ELR (cell line): ENCODE results near the gene TIMM23.
"Not testable (repeated sequence)": the region's sequence is repeated elsewhere in the genome, so short reads cannot be mapped to it uniquely, and the experiment has no call there.

Source experiments
- DNase-seq: peaks from one replicate; pipeline ENCODE4 v3.0.0-alpha.2; 2015; ENCODE audit warnings: low read depth

The TIMM23 gene

GRCh38 chr10:46024948-46025347 is 52.7 kb downstream of the TIMM23 start:
- no peak for DNase-seq

- no peak for DNase-seq
Observed at GRCh38 chr10:46025406-46025805, 53.1 kb downstream of the TIMM23 start.

DNA sequence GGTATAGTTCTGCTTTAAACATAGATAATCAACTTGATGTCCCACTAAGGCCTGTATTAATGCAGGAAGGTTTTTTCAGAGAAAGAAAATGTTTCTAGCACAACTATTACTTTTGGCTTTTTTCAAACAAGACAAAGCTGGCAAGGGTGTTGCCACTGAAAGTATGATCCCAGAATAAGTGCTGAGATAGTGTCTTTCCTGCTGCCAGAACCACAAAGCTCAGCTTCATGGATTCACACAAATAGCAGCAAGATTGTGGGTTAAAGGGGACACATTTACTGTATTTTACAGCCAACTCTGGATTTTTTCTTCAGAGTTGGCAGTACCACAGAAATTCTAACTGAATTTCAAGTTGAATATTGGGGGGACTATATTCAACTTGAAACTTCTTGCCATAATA is 53.8 kb downstream of the TIMM23 start:
- no peak for DNase-seq

DNA sequence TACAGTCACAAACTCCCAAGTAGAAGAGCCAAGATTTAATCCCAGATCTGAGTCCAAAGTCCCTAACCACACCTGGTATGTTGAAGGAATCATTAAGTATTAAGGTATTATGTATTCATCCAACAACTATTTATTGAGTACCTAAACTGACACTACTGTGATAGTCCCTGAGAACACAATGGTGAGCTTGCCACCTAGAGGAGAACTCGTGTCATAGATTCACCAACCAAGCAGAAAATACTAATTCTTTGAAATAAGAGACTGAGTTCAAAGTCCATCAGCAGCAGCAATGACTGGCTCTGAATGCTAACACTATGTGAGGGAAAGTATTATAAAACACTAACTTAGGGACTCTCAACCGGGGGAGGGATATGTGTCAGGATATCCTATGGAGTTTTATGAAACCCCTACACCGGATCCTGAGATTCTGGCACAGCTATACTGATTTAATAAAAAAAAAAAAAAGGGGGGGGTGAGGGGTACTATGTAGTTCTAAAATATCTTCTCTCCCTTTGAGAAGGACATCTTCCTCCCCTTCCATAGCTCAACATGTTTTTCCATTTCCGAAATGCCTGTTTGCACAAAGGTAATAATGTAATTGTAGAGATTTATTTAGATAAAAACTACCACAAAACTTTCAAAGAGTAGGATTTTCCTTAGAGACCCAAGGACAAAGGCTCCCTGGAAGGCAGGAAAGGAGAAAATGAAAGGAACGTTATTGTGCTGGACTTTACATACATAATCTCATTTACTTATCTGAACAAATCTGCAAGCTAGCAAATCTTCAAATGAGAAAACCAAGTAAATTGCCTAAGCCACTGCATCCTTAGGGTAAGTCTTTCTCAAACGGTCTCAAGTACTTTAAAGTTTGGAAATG is 56.5 kb downstream of the TIMM23 start:
- peak; percentile 82 for DNase-seq

- DNase-seq, result peak; percentile 31
Observed at GRCh38 chr10:46029461-46030030, 57.3 kb downstream of the TIMM23 start.

DNA sequence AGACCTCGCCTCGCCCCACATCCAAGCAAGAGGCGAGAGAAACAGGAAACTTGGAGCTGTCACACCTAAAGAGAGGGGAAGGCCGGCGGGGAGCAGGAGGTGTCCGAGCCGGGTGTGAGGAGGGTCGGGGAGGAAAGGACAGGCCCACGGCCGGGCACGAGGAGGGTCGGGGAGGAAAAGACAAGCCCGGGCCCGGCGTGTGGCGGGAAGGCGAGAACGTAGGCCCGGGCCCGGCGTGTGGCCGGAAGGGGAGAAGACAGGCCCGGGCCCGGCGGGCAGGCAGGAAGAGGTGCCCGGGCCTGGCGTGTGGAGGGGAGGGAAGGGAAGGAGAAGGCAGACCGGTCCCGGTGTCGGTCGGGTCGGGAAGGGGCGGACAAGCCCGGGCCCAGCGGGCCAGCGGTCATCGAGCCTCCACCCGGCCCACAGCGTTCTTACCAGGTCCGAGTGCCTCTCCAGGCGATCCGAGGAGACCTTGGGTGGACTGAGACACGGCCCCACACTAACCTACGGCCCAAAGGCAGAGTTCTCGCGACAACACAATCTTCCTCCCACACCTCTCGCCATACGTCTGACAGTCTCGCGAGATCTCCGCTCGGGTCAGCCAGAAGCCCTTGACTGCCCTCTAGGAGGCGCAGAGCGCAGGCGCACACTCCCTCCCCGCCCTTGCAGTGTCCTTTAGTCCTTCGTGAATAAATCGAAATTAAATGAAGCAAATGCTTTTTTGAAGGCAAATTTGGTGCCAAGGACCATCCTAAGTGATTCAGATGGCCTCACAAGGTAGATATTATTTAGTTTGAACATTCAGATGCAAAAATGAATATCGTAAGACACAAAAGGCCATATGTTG is 58.0 kb downstream of the TIMM23 start, which contains the start of gene NCOA4:
Gene NCOA4 (minus strand): TSS at position 533 of the 847 bp plus-strand sequence. CDS start 13,943 bp downstream, outside the sequence.
- DNase-seq, result peak; percentile 99

- no peak for DNase-seq
Observed at GRCh38 chr10:46031648-46032532, 59.6 kb downstream of the TIMM23 start.

DNA sequence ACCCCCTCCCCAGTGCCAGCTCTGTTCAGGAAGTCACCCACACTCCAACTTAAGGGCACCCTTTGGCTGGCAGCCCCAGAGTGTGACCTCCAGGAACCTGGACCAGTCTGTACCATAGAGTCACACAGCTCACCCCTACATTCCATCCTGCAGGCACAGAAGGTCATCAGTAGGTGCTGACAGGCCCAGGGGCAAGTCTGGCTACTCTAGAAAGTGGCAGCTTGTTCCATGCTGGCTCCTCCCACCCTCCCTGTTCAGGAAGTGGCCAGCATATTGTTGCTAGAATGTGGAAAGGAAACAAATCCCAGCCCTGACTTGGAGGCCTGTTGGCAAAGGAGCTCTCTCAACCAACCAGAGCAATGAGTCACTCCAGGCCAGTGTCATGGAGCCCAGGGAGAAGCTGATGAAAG is 61.3 kb downstream of the TIMM23 start:
- peak; percentile 87 for DNase-seq

DNA sequence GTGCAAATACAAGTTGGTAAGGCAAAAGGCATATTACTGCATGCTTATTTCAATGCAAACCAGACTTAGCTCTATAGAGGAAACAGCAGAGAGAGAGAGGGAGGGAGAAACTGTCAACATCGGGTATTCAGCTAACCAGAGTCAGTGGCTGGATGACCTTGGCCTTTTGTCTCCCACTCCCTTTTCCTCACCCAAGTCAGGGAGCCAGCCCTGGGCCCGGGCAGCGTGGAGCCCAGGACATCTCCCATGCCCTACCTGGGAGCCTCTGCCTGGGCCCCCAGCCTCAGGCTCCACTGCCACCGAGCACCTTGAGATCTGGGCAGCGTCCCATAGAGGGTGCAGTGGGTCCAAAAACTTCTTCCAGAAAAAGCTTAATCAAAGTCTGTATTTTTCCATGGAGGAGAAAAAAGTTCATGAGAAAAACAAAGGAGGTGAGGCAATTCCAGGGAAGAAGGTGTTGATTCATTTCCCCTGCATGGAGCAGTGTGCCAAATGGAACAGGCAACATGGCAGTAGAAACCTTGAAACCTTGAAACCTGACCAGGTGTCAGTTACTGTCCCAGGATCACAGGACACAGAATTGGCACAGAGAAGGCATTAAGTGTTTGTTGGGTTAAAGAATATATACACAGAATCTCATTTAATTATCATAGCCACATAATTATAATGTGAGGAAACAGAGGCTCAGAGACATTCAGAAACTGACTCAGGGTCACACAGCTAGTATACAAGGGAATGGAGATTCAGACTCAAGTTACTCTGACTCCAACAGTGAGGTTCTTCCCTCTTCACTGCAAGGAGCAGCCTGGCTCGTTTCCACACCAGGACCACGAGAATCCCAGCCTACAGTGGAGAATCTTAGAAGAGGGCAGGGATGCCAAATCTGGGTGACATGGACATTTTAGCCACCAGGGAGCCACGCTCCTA is 63.9 kb downstream of the TIMM23 start:
- DNase-seq, result peak; percentile 15

- DNase-seq, result no peak
Observed at GRCh38 chr10:46037107-46037825, 65.0 kb downstream of the TIMM23 start.

DNA sequence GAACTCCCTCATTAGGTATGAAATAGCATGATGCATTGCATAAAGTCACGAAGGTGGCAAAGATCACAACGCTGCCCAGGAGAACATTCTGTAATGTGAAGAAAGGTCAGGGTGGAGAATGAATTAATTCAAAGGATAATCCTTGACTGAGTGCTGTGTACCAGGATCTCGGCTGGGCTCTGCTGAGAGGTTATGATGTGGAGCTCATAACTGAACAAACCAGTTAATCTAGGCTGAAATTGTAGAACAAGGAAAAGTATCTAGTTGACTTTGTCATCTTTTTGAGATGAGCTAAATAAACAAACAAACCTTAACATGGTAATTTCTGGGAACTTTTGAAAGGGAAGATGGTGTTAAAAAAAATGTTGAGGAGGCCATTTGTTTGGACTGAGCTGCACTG is 67.7 kb downstream of the TIMM23 start:
- DNase-seq, result no peak

- no peak for DNase-seq
Observed at GRCh38 chr10:46042527-46042926, 70.2 kb downstream of the TIMM23 start.

DNA sequence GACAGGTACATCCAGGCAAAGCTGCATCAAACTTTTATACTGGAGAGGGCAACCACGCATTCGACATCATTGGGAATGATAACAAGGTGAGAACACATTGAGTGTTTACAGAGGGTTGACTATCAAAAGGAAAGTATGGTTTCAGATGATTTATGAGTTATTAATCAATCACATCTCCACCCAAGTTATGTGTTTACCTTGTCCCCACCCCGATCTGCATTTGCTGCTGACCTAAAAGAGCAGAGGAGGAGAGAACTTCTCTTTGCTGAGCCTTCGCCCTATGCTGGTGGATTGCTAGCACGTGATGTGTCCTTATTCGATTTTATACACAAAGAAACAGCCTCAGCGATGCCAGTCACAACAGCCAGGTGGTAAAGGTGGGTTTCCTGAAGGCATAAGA is 74.0 kb downstream of the TIMM23 start, which contains the start of gene MSMB:
Gene MSMB (minus strand): TSS at position 9 of the 400 bp plus-strand sequence. CDS start 32 bp downstream, outside the sequence.
- DNase-seq, result no peak

GRCh38 chr10:46048152-46048551 is 75.9 kb downstream of the TIMM23 start:
- DNase-seq, result no peak

GRCh38 chr10:46049497-46049831 is 77.2 kb downstream of the TIMM23 start:
- not testable (repeated sequence) for DNase-seq

- DNase-seq, result peak; percentile 38
Observed at GRCh38 chr10:46050941-46051623, 78.8 kb downstream of the TIMM23 start.

DNA sequence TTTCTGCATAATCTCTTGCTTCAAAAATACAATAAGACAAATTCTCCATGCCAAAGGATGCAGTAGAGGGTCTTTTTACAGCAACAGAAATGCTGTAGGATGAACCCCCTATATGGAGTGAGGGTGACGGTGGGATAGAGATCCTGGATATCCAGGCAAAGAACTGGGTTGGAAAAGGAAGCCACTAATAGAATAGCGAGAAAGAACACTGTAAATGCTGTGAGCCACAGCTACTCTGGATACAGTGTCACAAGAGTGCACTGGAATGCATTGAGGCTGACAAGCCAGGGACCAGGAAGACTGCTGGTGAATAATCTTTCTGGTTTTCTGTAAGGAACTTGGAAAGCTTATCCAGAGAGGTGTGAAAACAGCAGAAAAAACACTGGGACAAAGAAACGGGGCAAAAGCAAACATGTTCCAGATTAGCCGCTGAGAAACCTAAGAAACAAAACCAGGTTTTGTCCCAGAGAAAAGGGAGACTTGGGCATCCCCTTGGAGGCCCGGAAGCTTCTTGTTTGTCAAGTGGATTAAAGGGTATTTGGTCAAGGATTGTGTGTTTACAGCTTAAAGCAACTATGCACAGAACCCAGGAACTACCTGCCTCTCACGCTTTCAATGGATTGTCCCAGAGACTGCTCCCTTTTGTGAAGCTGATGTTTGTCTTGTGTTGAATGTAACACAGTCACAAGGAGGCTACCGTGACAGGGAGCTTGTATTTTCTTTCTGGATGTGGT is 79.9 kb downstream of the TIMM23 start:
- no peak for DNase-seq

GRCh38 chr10:46052791-46053375 is 80.6 kb downstream of the TIMM23 start:
- no peak for DNase-seq
